Gastrocnemius medialis (tissue), 4 donors: ENCODE measurements around the gene RNASEH2B. TPM values are rescaled to one million over a fixed set of nuclear protein-coding genes. Genes with fewer than 3 reads are reported as not detected.

Source experiments
- ATAC-seq, 2 donors: fragments of 150-250 bp; one replicate each; pipeline ENCODE4 v1.9.1; 2016
- DNase-seq, 2 donors: peaks; one replicate each; pipeline ENCODE4 v3.0.0-alpha.2; 2019
- H3K27ac ChIP-seq, 4 donors: fragments of 200-600 bp; sonication (generic); 1 replicate in 1 of 4; 2 replicates in 3 of 4; pipeline ENCODE4 v1.5.1; 2016 to 2018; ENCODE audit warnings: mild to moderate bottlenecking in 2 of 4, moderate library complexity in 1 of 4
- H3K27me3 ChIP-seq, 3 donors: fragments of 200-600 bp; sonication (generic) in 2 of 3; 1 replicate in 1 of 3; 2 replicates in 2 of 3; pipeline versions ENCODE4 v1.5.1 to v1.6.0; 2016 to 2019; ENCODE audit warnings: mild to moderate bottlenecking in 1 of 3, moderate library complexity in 1 of 3
- H3K36me3 ChIP-seq, 2 donors: fragments of 200-600 bp; sonication (generic) in 1 of 2; one replicate each; pipeline ENCODE4 v1.5.1; 2017 to 2018
- H3K4me1 ChIP-seq, 2 donors: fragments of 200-600 bp; sonication (generic) in 1 of 2; one replicate each; pipeline ENCODE4 v1.5.1; 2016 to 2017; ENCODE audit warnings: mild to moderate bottlenecking in 2 of 2
- H3K4me3 ChIP-seq, 4 donors: fragments of 200-600 bp; sonication (generic) in 3 of 4; 1 replicate in 1 of 4; 2 replicates in 3 of 4; pipeline ENCODE4 v1.5.1; 2016 to 2019; ENCODE audit warnings: mild to moderate bottlenecking in 2 of 4
- H3K9me3 ChIP-seq, 3 donors: fragments of 200-600 bp; sonication (generic) in 2 of 3; 1 replicate in 1 of 3; 2 replicates in 2 of 3; pipeline ENCODE4 v1.5.1; 2016 to 2019
- POLR2A ChIP-seq, 2 donors: fragments of 450-650 bp; IDR thresholded peaks; one replicate each; pipeline ENCODE4 v1.6.1; 2017; ENCODE audit warnings: antibody characterized with exemption in 2 of 2, mild to moderate bottlenecking in 2 of 2, moderate library complexity in 2 of 2
- in situ Hi-C, 4 donors: fragments of 200-750 bp; cut with MboI; loops; one replicate each; pipeline versions ENCODE4 v1.15.0 to v1.8.0; 2017; ENCODE audit warnings: low sequenced_read_pairs in 4 of 4
- intact Hi-C: fragments of 100-400 bp; cut with DNase I; formaldehyde crosslinking; loops from one replicate; pipeline ENCODE4 v1.15.1; 2023; ENCODE audit warnings: low total_unique reads
- total RNA-seq, 4 donors: library from RNA; depleted of rRNA; stranded (reverse); fragments of >200 nt; gene quantifications; one replicate each; pipeline versions ENCODE4 v1.1.0 to v1.2.3, GENCODE V29; 2016
- TF ChIP-seq, protein P1 (sequence below), 5 experiments: fragments of 450-650 bp in 3 of 5; fragments of 200-600 bp in 2 of 5; sonication (generic) in 2 of 5; IDR thresholded peaks in 4 of 5; conservative IDR thresholded peaks in 1 of 5; 1 replicate in 4 of 5; 2 replicates in 1 of 5; pipeline ENCODE4 v1.5.1; 2016 to 2019; ENCODE audit warnings: antibody characterized with exemption in 5 of 5, mild to moderate bottlenecking in 3 of 5, moderate library complexity in 3 of 5

RNASEH2B gene
- total RNA-seq, 4 donors from 2014 or later, result 9.3 to 24.7 (median 11.1) TPM

DNA sequence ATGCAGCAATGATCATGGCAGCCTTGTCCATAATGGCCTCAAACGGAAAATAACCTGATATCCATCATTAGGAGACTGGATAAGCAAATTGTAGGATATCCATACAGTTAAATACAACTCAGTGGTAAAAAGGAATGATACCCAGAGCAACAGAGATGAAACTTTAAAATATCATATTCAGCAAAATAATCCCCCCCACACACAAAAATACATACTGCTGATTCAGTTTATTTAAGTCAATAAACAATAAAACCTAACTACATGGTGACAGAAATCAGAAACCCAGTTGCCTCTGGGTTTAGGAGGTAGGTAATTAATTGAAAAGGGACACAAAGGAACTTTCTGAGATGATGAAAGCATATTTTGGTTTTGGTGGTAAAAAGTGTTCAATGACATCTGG lies 38.2 kb upstream of the RNASEH2B start:
- no peak for TF ChIP-seq POLR2A (IDR thresholded peaks at IDR 0.05)
- TF ChIP-seq, protein P1, sequence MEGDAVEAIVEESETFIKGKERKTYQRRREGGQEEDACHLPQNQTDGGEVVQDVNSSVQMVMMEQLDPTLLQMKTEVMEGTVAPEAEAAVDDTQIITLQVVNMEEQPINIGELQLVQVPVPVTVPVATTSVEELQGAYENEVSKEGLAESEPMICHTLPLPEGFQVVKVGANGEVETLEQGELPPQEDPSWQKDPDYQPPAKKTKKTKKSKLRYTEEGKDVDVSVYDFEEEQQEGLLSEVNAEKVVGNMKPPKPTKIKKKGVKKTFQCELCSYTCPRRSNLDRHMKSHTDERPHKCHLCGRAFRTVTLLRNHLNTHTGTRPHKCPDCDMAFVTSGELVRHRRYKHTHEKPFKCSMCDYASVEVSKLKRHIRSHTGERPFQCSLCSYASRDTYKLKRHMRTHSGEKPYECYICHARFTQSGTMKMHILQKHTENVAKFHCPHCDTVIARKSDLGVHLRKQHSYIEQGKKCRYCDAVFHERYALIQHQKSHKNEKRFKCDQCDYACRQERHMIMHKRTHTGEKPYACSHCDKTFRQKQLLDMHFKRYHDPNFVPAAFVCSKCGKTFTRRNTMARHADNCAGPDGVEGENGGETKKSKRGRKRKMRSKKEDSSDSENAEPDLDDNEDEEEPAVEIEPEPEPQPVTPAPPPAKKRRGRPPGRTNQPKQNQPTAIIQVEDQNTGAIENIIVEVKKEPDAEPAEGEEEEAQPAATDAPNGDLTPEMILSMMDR (IDR thresholded peaks at IDR 0.05 in 4 of 5, conservative IDR thresholded peaks at IDR 0.05 in 1 of 5), result no peak
- Histone ChIP-seq H3K9me3 (no peaks in the 10 kb centered on the region), H3K36me3 (no peaks in the 10 kb centered on the region), H3K27me3 (no peaks in the 10 kb centered on the region), H3K27ac (no peak overlapping the region), H3K4me3 (no peak overlapping the region), H3K4me1 (no peaks in the 10 kb centered on the region)
- in situ Hi-C loops, result no loop called here
- intact Hi-C loops, result no loop called here
- ATAC-seq (no peak), DNase-seq (no peak)

DNA sequence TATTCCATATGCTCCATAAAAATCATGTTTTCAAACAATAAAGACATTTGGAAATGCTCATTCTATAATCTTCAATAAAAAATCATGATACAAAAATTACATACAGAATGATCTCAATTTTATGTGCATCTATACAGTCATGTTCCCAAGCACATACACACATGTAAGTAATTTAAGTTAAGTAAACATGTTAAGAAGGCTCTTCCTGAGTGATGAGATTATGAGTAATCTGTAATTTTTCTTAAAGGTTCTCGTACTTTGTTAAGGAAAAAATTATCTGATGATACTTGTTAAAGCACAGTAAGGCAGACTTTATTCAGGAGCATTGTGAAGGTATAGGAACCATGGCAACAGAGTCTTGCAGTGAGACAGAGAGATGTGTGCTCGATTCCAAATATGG lies 36.1 kb upstream of the RNASEH2B start:
- Histone ChIP-seq H3K9me3 (no peaks in the 10 kb centered on the region), H3K36me3 (no peaks in the 10 kb centered on the region), H3K4me1 (no peaks in the 10 kb centered on the region), H3K4me3 (no peak overlapping the region), H3K27me3 (no peaks in the 10 kb centered on the region), H3K27ac (no peak overlapping the region)
- ATAC-seq (no peak), DNase-seq (no peak)
- intact Hi-C loops (no loop called here), in situ Hi-C loops (no loop called here)
- TF ChIP-seq, protein P1 (IDR thresholded peaks at IDR 0.05 in 4 of 5, conservative IDR thresholded peaks at IDR 0.05 in 1 of 5), result no peak
- TF ChIP-seq POLR2A (IDR thresholded peaks at IDR 0.05), result no peak

DNA sequence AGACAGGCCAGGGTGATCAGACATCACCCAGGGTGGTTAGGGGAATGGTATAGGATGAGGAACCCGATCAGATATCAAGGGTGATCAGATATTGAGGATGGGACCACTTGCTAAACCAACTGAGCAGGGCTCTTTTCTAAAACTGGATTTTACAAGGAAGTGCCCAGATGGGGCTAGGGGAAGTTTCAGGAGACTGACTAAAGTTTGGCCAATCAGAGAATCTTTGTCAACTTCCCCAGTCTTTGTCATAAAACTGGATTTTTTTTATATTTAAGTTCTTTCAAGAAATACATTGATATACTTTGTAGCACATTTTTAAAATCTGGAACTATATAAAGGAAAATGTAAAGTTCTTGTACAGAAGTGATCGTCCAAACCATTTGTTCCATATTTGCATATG lies 35.6 kb upstream of the RNASEH2B start:
- DNase-seq, result no peak
- no peak overlapping the region for H3K27ac ChIP-seq
- no peaks in the 10 kb centered on the region for H3K9me3 ChIP-seq
- H3K36me3 ChIP-seq, result no peaks in the 10 kb centered on the region
- intact Hi-C loops (no loop called here), in situ Hi-C loops (no loop called here)
- no peaks in the 10 kb centered on the region for H3K27me3 ChIP-seq
- H3K4me1 ChIP-seq, result no peaks in the 10 kb centered on the region
- H3K4me3 ChIP-seq, result no peak overlapping the region
- no peak for TF ChIP-seq POLR2A (IDR thresholded peaks at IDR 0.05)
- TF ChIP-seq, protein P1 (IDR thresholded peaks at IDR 0.05 in 4 of 5, conservative IDR thresholded peaks at IDR 0.05 in 1 of 5), result no peak
- ATAC-seq, result no peak

DNA sequence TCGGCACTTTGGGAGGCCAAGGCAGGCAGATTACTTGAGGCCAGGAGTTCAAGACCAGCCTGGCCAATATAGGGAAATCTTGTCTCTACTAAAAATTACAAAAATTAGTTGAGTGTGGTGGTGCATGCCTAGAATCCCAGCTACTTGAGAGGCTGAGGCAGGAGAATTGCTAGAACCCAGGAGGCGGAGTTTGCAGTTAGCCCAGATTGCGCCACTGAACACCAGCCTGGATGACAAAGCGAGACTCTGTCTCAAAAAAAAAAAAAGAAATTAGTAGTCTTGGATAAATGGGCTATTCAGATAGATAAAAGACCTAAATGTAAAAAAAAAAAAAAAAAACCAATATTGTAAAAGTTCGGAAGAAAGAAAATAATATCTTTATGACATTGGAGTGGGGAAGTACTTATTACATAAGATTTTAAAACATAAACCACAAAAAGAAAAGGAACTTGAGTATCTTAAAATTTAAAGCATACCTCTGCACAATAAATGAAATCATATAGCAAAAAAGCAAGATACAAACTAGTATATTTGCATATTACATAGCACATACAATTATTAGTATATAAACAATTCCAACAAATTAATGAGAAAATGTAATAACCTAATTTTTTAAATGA lies 26.7 kb upstream of the RNASEH2B start:
- no peak for TF ChIP-seq POLR2A (IDR thresholded peaks at IDR 0.05)
- TF ChIP-seq, protein P1 (IDR thresholded peaks at IDR 0.05 in 4 of 5, conservative IDR thresholded peaks at IDR 0.05 in 1 of 5), result no peak
- ATAC-seq (no peak), DNase-seq (no peak)
- Histone ChIP-seq H3K27ac (no peak overlapping the region), H3K36me3 (no peaks in the 10 kb centered on the region), H3K27me3 (no peaks in the 10 kb centered on the region), H3K9me3 (no peaks in the 10 kb centered on the region), H3K4me3 (no peak overlapping the region), H3K4me1 (no peaks in the 10 kb centered on the region)
- in situ Hi-C loops (no loop called here), intact Hi-C loops (no loop called here)

DNA sequence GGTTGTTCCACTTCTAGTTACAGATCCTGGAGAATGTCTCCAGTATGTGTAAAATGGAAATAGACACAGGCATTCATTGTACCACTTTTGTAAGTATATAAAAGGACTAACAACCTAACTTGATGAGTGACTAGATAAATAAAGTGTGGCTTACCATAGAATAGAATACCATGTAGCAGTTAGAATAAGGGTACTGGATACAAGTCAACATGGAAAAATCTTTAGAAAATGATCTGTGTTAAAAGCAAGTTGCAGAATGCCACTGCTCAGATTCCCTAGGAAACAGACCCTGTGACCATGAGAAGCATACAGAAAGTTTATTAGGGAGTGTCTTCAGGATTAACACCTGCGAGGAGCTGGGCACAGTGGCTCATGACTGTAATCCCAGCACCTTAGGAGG lies 25.9 kb upstream of the RNASEH2B start:
- ATAC-seq (no peak), DNase-seq (no peak)
- intact Hi-C loops (no loop called here), in situ Hi-C loops (no loop called here)
- Histone ChIP-seq H3K36me3 (no peaks in the 10 kb centered on the region), H3K9me3 (no peaks in the 10 kb centered on the region), H3K4me3 (no peak overlapping the region), H3K27ac (no peak overlapping the region), H3K27me3 (no peaks in the 10 kb centered on the region), H3K4me1 (no peaks in the 10 kb centered on the region)
- no peak for TF ChIP-seq POLR2A (IDR thresholded peaks at IDR 0.05)
- TF ChIP-seq, protein P1 (IDR thresholded peaks at IDR 0.05 in 4 of 5, conservative IDR thresholded peaks at IDR 0.05 in 1 of 5), result no peak
